ENCODE measurements around the gene RPTOR. TPM values are rescaled to one million over a fixed set of nuclear protein-coding genes. Genes with fewer than 3 reads are reported as not detected.

RPTOR gene
- total RNA-seq, 1 donor from 2014 or later = 21.8 TPM

DNA sequence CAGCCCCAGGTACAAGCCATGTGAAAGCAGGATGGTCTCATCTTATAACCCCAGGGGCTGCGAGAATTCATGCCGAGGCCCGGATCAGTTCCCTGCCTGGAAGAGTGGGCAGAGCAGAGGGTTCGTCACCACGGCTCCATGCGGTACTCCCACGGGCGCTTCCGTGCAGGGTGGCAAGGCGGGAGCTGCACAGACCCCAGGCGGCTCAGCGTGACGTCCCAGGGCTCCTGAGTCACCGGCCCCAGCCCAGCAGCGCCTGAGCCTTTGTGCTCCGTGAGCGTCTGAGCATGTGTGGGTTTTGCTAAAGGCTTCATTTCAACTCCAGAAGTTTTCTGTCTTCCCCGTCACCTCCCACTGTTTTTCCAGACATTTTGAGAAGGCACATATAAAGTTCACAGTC, 375.8 kb downstream of the RPTOR start:
- no peak for DNase-seq
- intact Hi-C loops (cut with micrococcal nuclease) = no loop called here
- no peaks in the 10 kb centered on the region for H3K9me3 ChIP-seq (replicated peaks)
- H3K27ac ChIP-seq (replicated peaks) = no peak overlapping the region
- H3K4me1 ChIP-seq = peaks cover 16% of the 10 kb centered on the region
- no peak for TF ChIP-seq CTCF (IDR thresholded peaks at IDR 0.05; ENCODE audit: borderline replicate concordance)
- peaks cover 58% of the 10 kb centered on the region for H3K36me3 ChIP-seq
- no peak overlapping the region for H3K4me3 ChIP-seq
- no peaks in the 10 kb centered on the region for H3K27me3 ChIP-seq (ENCODE audit: low read depth)

DNA sequence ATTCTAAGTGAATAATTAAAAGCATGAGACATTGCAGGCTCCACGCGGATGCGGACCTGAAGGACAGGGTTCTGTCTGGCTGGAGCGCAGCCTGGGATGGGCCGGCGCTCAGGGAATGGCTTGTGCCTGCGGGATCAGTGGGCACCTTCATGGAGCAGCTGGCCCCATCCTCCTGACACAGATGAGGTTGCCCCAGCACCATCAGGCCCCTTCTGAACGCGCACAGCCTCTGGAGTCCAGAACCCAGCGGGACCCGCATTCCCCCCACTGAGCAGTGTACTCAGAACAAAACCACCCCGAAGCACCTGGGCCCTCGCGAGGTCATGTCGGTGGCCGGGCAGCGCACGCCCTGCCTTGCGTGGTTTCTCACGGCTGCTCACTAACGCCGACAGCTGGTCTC, 376.5 kb downstream of the RPTOR start:
- Histone ChIP-seq H3K27me3 (ENCODE audit: low read depth) (no peaks in the 10 kb centered on the region), H3K9me3 (replicated peaks) (no peaks in the 10 kb centered on the region), H3K4me3 (no peak overlapping the region), H3K4me1 (peaks cover 16% of the 10 kb centered on the region), H3K27ac (replicated peaks) (no peak overlapping the region), H3K36me3 (peaks cover 60% of the 10 kb centered on the region)
- no peak for TF ChIP-seq CTCF (IDR thresholded peaks at IDR 0.05; ENCODE audit: borderline replicate concordance)
- DNase-seq = no peak
- intact Hi-C loops (cut with micrococcal nuclease) = no loop called here

DNA sequence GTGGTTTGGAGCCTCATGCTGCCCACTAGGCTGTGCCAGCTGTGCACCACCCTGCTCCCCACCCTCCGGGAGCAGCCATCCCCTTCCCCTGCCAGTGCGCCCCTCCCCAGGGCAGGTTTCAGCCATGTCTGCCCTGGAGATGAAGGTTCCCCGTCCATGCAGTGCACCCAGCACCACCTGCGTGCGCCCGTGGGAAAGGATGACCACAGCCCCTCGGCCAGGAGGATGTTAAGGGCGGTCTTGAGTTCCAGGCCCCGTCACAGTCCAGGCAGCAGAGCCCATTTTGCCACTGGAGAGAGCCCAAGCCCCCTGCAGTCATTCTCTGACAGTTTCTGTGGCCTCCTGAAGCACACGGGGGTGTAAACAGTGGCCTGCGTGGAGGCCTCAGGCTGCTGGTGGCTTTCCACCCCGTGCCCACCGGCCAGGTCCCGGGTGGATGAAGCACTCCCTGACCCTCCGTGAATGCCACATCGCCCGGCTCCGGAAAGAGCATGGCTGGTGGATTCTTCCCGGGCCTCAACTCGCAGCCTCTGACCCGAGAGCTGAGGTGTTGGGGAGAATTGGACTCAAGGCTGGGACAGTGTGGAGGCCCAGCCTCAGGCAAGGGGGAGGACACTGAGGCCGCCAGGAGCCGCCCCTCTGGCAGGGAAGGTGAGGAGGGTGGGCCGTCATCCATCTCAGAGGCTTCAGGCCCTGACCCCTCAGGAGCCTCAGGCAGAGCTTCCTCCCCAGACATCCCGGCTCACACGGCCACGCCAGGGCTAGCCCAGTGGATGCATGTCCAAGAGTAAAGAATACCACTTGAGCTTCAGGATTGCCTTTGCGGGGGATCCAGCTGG, 377.3 kb downstream of the RPTOR start:
- H3K27me3 ChIP-seq (ENCODE audit: low read depth) = no peaks in the 10 kb centered on the region
- H3K36me3 ChIP-seq = peaks cover 60% of the 10 kb centered on the region
- H3K4me1 ChIP-seq = peaks cover 19% of the 10 kb centered on the region
- H3K4me3 ChIP-seq = no peak overlapping the region
- no peak for DNase-seq
- intact Hi-C loops (cut with micrococcal nuclease) = no loop called here
- H3K9me3 ChIP-seq (replicated peaks) = no peaks in the 10 kb centered on the region
- TF ChIP-seq CTCF (IDR thresholded peaks at IDR 0.05; ENCODE audit: borderline replicate concordance) = no peak
- H3K27ac ChIP-seq (replicated peaks) = no peak overlapping the region

- no peak for TF ChIP-seq CTCF (IDR thresholded peaks at IDR 0.05; ENCODE audit: borderline replicate concordance)
- H3K9me3 ChIP-seq (replicated peaks) = no peaks in the 10 kb centered on the region
- peaks cover 59% of the 10 kb centered on the region for H3K36me3 ChIP-seq
- intact Hi-C loops (cut with micrococcal nuclease) = no loop called here
- no peak for DNase-seq
- H3K27me3 ChIP-seq (ENCODE audit: low read depth) = no peaks in the 10 kb centered on the region
- no peak overlapping the region for H3K27ac ChIP-seq (replicated peaks)
- no peak overlapping the region for H3K4me3 ChIP-seq
- H3K4me1 ChIP-seq = peaks cover 24% of the 10 kb centered on the region
Measured at GRCh38 chr17:80922580-80923160, 378.0 kb downstream of the RPTOR start.

- H3K27ac ChIP-seq (replicated peaks) = no peak overlapping the region
- peaks cover 55% of the 10 kb centered on the region for H3K36me3 ChIP-seq
- intact Hi-C loops (cut with micrococcal nuclease) = no loop called here
- H3K27me3 ChIP-seq (ENCODE audit: low read depth) = no peaks in the 10 kb centered on the region
- no peak overlapping the region for H3K4me3 ChIP-seq
- no peak for DNase-seq
- no peak for TF ChIP-seq CTCF (IDR thresholded peaks at IDR 0.05; ENCODE audit: borderline replicate concordance)
- H3K9me3 ChIP-seq (replicated peaks) = no peaks in the 10 kb centered on the region
- peaks cover 27% of the 10 kb centered on the region for H3K4me1 ChIP-seq
Measured at GRCh38 chr17:80923211-80924110, 378.8 kb downstream of the RPTOR start.
